CD4-positive, alpha-beta T cell treated with Interleukin-21 for 1 hour (primary cell): ENCODE results near the gene TCP11.

Experiments used
- DNase-seq: peaks from one replicate; pipeline ENCODE4 v3.0.0-alpha.2; 2020

TCP11 gene

GRCh38 chr6:35078896-35079295 lies 62.2 kb downstream of the TCP11 start:
- no peak for DNase-seq

GRCh38 chr6:35078226-35078850 lies 62.8 kb downstream of the TCP11 start:
- no peak for DNase-seq

DNA sequence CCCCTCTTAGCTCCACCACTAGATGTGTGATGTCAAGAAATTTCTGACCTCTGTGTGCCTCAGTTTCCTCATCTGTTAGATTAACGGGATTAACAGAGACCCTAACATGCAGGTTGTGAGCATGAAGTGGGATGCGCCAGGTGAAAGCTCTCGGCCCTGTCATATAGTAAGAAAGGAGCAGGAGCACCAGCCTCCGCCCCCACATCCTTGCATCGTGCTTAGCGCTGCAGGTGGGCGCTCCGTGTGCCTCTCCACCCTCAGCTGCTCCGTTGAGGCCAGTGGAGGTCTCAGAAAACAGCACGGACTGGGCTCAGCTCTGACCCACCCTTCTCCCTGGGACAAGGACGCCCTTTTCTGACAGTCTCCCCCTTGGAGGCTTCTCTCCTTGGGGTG lies 63.4 kb downstream of the TCP11 start:
- no peak for DNase-seq

DNA sequence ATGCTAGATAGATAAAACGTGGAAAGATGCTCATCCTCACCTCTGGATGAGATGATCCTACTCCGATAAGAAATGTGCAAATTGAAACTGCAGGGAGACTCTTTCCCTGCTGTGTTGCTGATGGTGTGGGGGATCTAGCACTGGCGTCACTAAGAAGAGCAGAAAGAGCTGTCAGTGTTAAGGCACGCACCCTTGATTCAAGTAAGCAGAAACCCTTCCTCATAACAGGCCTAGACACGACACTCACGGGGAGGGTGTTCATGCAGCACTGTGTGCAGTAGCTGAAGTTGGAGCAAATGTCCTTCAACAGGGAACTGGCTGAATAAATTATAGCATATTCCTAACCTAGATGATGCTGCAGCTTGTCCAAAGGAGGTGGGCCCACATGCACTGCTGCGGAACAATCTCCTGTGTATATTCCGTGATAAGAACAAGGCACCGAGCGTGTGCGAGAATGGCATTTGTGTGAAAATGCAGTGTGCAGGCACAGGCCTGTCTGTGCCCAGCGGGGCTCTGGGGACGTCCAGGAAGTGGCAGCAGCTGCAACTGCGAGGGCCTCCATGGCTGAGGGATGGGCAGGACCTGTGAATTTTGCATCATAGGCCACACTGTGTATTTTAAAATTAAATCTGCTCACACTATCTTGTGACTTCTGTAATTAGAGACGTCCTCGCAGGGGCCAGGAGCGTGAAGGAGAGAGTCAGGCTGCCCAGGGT lies 64.0 kb downstream of the TCP11 start:
- no peak for DNase-seq

DNA sequence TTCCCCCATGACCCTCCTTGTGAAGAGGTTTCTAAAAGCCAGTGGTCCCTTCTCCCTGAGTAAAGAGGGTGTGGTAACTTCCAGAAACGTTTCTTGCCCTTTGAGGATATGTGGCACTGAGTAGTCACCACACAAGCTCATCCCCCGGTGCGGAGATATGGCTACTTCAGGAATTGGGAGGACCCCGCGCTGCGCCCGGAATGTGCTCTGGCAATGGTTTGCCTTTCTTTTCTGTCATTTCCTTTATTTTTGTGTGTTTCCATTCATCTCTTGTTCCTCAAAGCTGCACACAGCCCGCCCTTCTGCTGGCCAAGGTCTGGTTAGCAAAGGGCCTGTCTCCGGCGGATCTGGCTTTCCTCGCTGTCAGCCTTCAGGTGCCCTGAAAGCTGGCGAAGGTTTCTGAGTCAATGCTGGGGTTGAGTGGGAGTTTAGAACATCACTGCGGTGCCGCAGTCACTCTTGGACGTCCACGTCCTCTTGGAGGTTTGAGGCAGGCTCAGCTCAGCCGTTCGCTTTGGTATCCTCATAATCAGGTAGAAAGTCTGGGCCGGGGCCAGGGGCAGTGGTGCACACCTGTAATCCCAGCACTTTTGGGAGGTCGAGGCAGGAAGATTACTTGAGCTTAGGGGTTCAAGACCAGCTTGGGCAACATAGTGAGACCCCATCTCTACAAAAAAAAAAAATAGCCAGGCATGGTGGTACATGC lies 67.2 kb downstream of the TCP11 start:
- DNase-seq, result no peak

DNA sequence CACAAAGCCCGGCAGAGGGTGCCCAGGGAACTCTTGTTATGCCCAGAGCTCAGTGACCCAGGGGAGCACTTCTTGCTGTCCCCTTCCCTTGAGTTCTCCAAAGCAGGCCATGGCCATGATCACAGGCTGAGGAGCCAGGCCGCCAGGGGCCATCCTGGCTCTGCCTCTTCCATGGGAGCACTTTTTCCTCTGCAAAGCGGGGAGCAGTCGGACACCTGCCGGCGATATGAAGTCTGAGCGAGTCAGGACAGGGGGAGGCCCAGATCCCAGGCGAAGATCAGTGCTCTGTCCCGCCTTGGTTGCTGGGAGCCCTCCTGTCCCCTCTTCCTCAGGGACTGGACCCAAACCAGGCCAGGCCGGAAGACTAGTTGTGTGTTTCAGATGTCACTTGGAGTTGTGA lies 67.9 kb downstream of the TCP11 start:
- DNase-seq, result no peak

DNA sequence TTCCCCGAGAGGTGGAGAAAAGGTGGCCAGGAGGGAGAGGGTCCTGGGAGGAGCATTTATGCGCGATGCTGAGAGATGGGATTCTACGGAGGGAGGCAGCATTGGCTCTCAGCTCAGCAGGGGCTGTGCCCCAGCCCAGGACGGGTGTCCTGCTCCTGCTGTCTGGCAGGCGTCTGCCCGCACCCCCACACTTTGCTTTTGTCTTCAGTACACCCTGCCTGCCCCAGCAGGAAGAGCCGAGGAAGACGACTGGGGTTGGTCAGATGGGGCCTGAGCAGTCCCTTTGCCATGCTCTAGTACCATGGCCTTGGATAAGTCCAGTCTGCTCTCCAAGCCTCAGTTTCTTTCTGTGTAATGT lies 68.5 kb downstream of the TCP11 start:
- DNase-seq, result no peak

- no peak for DNase-seq
These were observed 69.0 kb downstream of the TCP11 start for GRCh38 chr6:35072051-35072697.

- DNase-seq, result no peak
These were observed 69.7 kb downstream of the TCP11 start for GRCh38 chr6:35071347-35071994.

GRCh38 chr6:35070111-35070510 lies 71.0 kb downstream of the TCP11 start:
- no peak for DNase-seq

DNA sequence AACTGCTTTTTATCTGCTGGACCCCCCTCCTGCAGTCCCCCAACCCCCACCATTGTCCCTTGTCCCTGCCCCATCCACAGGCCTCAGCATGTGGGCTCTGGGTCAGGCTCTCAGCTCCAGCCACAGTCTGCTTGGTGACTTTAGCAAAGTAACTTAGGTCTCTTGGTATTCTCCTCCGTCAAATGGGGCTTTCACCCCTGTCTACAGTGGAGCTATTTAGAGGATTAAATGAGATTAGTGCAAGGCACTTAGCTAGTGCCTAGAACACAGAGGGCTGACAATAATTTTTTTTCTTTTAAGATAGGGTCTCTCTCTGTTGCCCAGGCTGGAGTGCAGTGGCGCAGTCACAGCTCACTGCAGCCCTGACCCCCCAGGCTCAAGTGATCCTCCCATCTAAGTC lies 71.9 kb downstream of the TCP11 start:
- DNase-seq, result no peak

GRCh38 chr6:35068644-35069043 lies 72.5 kb downstream of the TCP11 start:
- DNase-seq, result no peak

GRCh38 chr6:35068206-35068605 lies 72.9 kb downstream of the TCP11 start:
- DNase-seq, result no peak
